MM.1S (cell line): Measurements from ENCODE around the gene FAM234B.

Source experiments
- EZH2 ChIP-seq: fragments of 300-600 bp; sonication (generic); optimal IDR thresholded peaks from 2 replicates; pipeline ENCODE3; 2017; ENCODE audit warnings: low read depth, mild to moderate bottlenecking, antibody characterized with exemption, low read length, mixed read lengths
- EZH2phosphoT487 ChIP-seq: fragments of 300-600 bp; sonication (generic); IDR thresholded peaks from 2 replicates; pipeline ENCODE4 v1.6.1; 2018; ENCODE audit warnings: antibody characterized with exemption, low read length
- TF ChIP-seq, protein P1 (sequence below): fragments of 300-600 bp; sonication (generic); IDR thresholded peaks from 2 replicates; pipeline ENCODE4 v1.5.1; 2016; ENCODE audit warnings: antibody characterized with exemption, low read length, mixed read lengths

DNA sequence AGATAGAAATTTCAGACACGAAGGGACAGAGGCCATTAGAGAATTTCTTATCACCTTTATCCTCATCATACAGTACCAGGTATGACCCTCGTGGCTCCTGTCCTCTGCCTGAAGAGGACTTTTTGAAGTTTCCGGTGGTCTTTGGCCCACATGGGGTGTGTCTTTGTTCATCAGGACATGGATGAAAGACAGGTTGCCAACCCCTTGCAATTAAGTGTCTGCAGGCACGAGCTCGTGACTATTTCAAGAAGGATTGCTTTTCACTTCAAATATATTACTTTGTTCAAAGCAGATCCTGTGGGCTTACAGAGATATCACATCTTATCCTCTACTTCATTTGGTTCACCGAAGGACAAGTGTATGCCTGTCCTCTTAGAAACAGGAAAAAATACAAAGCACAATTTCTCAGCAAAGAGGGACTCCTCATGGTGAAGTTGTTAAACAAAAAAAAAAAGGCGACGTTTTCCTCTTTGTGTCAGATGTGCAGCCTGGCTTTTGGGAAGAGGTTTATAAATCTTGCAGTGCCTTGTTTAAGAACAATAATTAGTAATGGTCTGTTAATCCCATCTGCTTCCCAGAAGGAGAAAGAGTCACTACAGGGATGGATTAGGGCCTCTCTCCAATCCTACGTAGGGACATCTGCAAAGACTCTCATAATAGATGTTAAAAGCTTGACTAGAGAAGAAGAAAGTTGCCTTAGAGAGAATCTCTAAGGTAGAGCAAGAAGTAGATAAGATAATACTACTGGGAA, 13.5 kb upstream of the FAM234B start:
- TF ChIP-seq, protein P1, sequence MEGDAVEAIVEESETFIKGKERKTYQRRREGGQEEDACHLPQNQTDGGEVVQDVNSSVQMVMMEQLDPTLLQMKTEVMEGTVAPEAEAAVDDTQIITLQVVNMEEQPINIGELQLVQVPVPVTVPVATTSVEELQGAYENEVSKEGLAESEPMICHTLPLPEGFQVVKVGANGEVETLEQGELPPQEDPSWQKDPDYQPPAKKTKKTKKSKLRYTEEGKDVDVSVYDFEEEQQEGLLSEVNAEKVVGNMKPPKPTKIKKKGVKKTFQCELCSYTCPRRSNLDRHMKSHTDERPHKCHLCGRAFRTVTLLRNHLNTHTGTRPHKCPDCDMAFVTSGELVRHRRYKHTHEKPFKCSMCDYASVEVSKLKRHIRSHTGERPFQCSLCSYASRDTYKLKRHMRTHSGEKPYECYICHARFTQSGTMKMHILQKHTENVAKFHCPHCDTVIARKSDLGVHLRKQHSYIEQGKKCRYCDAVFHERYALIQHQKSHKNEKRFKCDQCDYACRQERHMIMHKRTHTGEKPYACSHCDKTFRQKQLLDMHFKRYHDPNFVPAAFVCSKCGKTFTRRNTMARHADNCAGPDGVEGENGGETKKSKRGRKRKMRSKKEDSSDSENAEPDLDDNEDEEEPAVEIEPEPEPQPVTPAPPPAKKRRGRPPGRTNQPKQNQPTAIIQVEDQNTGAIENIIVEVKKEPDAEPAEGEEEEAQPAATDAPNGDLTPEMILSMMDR: no peak
- no peak for TF ChIP-seq EZH2phosphoT487
- TF ChIP-seq EZH2: no peak
